Left ventricle myocardium inferior (tissue), 1 donor: Measurements from ENCODE around the gene IL19. TPM values are rescaled to one million over a fixed set of nuclear protein-coding genes. Genes with fewer than 3 reads are reported as not detected.

Experiments
- DNase-seq: peaks from one replicate; pipeline ENCODE4 v3.0.0-alpha.2; 2020
- H3K27ac ChIP-seq: fragments of 200-600 bp; replicated peaks from 2 replicates; pipeline ENCODE4 v1.8.0; 2021
- H3K27me3 ChIP-seq: fragments of 200-600 bp; 2 replicates; pipeline ENCODE4 v1.8.0; 2021; ENCODE audit warnings: low read depth
- H3K36me3 ChIP-seq: fragments of 200-600 bp; 2 replicates; pipeline ENCODE4 v1.8.0; 2021
- H3K4me1 ChIP-seq: fragments of 200-600 bp; 2 replicates; pipeline ENCODE4 v1.8.0; 2021
- H3K4me3 ChIP-seq: fragments of 200-600 bp; 2 replicates; pipeline ENCODE4 v1.8.0; 2021; ENCODE audit warnings: mild to moderate bottlenecking, moderate library complexity
- H3K9me3 ChIP-seq: fragments of 200-600 bp; replicated peaks from 2 replicates; pipeline ENCODE4 v1.8.0; 2021
- CTCF ChIP-seq: fragments of 200-600 bp; IDR thresholded peaks from 2 replicates; pipeline ENCODE4 v1.8.0; 2021; ENCODE audit warnings: antibody characterized with exemption, mild to moderate bottlenecking, borderline replicate concordance
- intact Hi-C: fragments of 100-400 bp; cut with micrococcal nuclease; formaldehyde crosslinking; loops from one replicate; pipeline ENCODE4 v1.11.0; 2022
- total RNA-seq: library from RNA; stranded (reverse); fragmentation: NEBNext Ultra II Directional; extraction: Animal tissue kit (Norgen Biotek cat#: 25700); gene quantifications from one replicate; pipeline ENCODE4 v1.2.1, GENCODE V29; 2021
- donor health status: DM: no; HTN: yes; CAD: no; lungs with severe emphysema.

The IL19 gene
- total RNA-seq, 1 donor from 2014 or later: not detected

- intact Hi-C loops: no loop called here
- TF ChIP-seq CTCF: no peak
- Histone ChIP-seq H3K27ac (no peak overlapping the region), H3K36me3 (no peaks in the 10 kb centered on the region), H3K27me3 (peaks cover 51% of the 10 kb centered on the region), H3K4me1 (no peaks in the 10 kb centered on the region), H3K9me3 (no peaks in the 10 kb centered on the region), H3K4me3 (no peak overlapping the region)
- DNase-seq: no peak
Observed at GRCh38 chr1:206835186-206835585, 64.6 kb downstream of the IL19 start.

GRCh38 chr1:206836111-206836510 is 65.5 kb downstream of the IL19 start:
- H3K4me3 ChIP-seq: no peak overlapping the region
- no peak for DNase-seq
- H3K27me3 ChIP-seq: peaks cover 46% of the 10 kb centered on the region
- H3K9me3 ChIP-seq: no peaks in the 10 kb centered on the region
- TF ChIP-seq CTCF: no peak
- H3K36me3 ChIP-seq: no peaks in the 10 kb centered on the region
- intact Hi-C loops: no loop called here
- H3K27ac ChIP-seq: no peak overlapping the region
- H3K4me1 ChIP-seq: no peaks in the 10 kb centered on the region

- TF ChIP-seq CTCF: no peak
- intact Hi-C loops: no loop called here
- no peak for DNase-seq
- Histone ChIP-seq H3K4me3 (no peak overlapping the region), H3K36me3 (no peaks in the 10 kb centered on the region), H3K9me3 (no peaks in the 10 kb centered on the region), H3K4me1 (no peaks in the 10 kb centered on the region), H3K27ac (no peak overlapping the region), H3K27me3 (peaks cover 45% of the 10 kb centered on the region)
Observed at GRCh38 chr1:206839006-206839560, 68.5 kb downstream of the IL19 start.

GRCh38 chr1:206839857-206840256 is 69.3 kb downstream of the IL19 start:
- H3K36me3 ChIP-seq: no peaks in the 10 kb centered on the region
- intact Hi-C loops: no loop called here
- H3K4me3 ChIP-seq: no peak overlapping the region
- no peaks in the 10 kb centered on the region for H3K9me3 ChIP-seq
- H3K27ac ChIP-seq: no peak overlapping the region
- H3K27me3 ChIP-seq: peaks cover 38% of the 10 kb centered on the region
- no peak for TF ChIP-seq CTCF
- no peak for DNase-seq
- H3K4me1 ChIP-seq: no peaks in the 10 kb centered on the region

GRCh38 chr1:206841609-206842323 is 71.2 kb downstream of the IL19 start:
- no peaks in the 10 kb centered on the region for H3K36me3 ChIP-seq
- H3K27me3 ChIP-seq: peaks cover 19% of the 10 kb centered on the region
- no peaks in the 10 kb centered on the region for H3K9me3 ChIP-seq
- no peak for TF ChIP-seq CTCF
- intact Hi-C loops: no loop called here
- H3K4me3 ChIP-seq: no peak overlapping the region
- no peak for DNase-seq
- no peak overlapping the region for H3K27ac ChIP-seq
- H3K4me1 ChIP-seq: no peaks in the 10 kb centered on the region
